GM23338 (cell line): Measurements from ENCODE around the gene MDM4. TPM values are rescaled to one million over a fixed set of nuclear protein-coding genes. Genes with fewer than 3 reads are reported as not detected.

Source experiments
- ATAC-seq: fragments of 200-7000 bp; cut with Tn5 transposase; 3 replicates; pipeline ENCODE4 v1.9.1; 2020
- DNase-seq: peaks from one replicate; pipeline ENCODE4 v3.0.0-alpha.2; 2015; ENCODE audit warnings: low spot score
- H2AFZ ChIP-seq: fragments of 200-600 bp; sonication (generic); 2 replicates; pipeline ENCODE4 v1.8.0; 2016; ENCODE audit warnings: antibody characterized with exemption, mild to moderate bottlenecking, moderate library complexity
- H3F3A ChIP-seq: fragments of 200-600 bp; sonication (generic); replicated peaks from 2 replicates; pipeline ENCODE4 v1.8.0; 2017; ENCODE audit warnings: antibody characterized with exemption, mixed run types, low read depth
- H3K27ac ChIP-seq: fragments of 200-600 bp; sonication (generic); 2 replicates; pipeline ENCODE4 v1.6.1; 2016; ENCODE audit warnings: low read depth
- H3K27me3 ChIP-seq: fragments of 200-600 bp; sonication (generic); 2 replicates; pipeline ENCODE4 v1.8.0; 2016; ENCODE audit warnings: mild to moderate bottlenecking, mixed run types, moderate library complexity; ENCODE audit not compliant: insufficient read depth
- H3K36me3 ChIP-seq: fragments of 200-600 bp; sonication (generic); 2 replicates; pipeline ENCODE4 v1.8.0; 2016; ENCODE audit warnings: mild to moderate bottlenecking; ENCODE audit not compliant: insufficient read depth
- H3K4me1 ChIP-seq: fragments of 200-600 bp; sonication (generic); 2 replicates; pipeline ENCODE4 v1.8.0; 2016; ENCODE audit warnings: mild to moderate bottlenecking, moderate library complexity; ENCODE audit not compliant: insufficient read depth
- H3K4me2 ChIP-seq: fragments of 200-600 bp; sonication (generic); 2 replicates; pipeline ENCODE4 v1.7.1; 2017; ENCODE audit warnings: mixed run types
- H3K4me3 ChIP-seq: fragments of 200-600 bp; sonication (generic); 2 replicates; pipeline ENCODE4 v1.6.1; 2016; ENCODE audit warnings: mixed run types
- H3K79me2 ChIP-seq: fragments of 200-600 bp; sonication (generic); replicated peaks from 2 replicates; pipeline ENCODE4 v1.8.0; 2017; ENCODE audit warnings: mild to moderate bottlenecking; ENCODE audit not compliant: insufficient read depth
- H3K9me2 ChIP-seq: fragments of 200-600 bp; sonication (generic); 2 replicates; pipeline ENCODE4 v1.8.0; 2017; ENCODE audit not compliant: insufficient read depth
- H4K20me1 ChIP-seq: fragments of 200-600 bp; sonication (generic); replicated peaks from 2 replicates; pipeline ENCODE4 v1.8.0; 2017; ENCODE audit warnings: mild to moderate bottlenecking; ENCODE audit not compliant: insufficient read depth
- H3K27ac Mint-ChIP-seq: 2 replicates; pipeline ENCODE4 v1.8.0; 2020; ENCODE audit warnings: inconsistent platforms, mild to moderate bottlenecking, moderate library complexity, mixed read lengths
- H3K27me3 Mint-ChIP-seq: 3 replicates; pipeline ENCODE4 v1.8.0; 2022; ENCODE audit warnings: low read depth, mild to moderate bottlenecking, moderate library complexity, mixed read lengths, inconsistent platforms; ENCODE audit not compliant: insufficient read depth, poor library complexity
- H3K36me3 Mint-ChIP-seq: 3 replicates; pipeline ENCODE4 v1.8.0; 2021; ENCODE audit warnings: low read depth, mild to moderate bottlenecking, inconsistent platforms, moderate library complexity, mixed read lengths
- H3K4me1 Mint-ChIP-seq: 3 replicates; pipeline ENCODE4 v1.8.0; 2020; ENCODE audit warnings: mild to moderate bottlenecking, inconsistent platforms, mixed read lengths
- H3K4me3 Mint-ChIP-seq: 3 replicates; pipeline ENCODE4 v1.8.0; 2021; ENCODE audit warnings: moderate library complexity, mild to moderate bottlenecking, inconsistent platforms, mixed read lengths
- H3K9me3 Mint-ChIP-seq: 3 replicates; pipeline ENCODE4 v1.8.0; 2020; ENCODE audit warnings: moderate library complexity, mild to moderate bottlenecking, inconsistent platforms, mixed read lengths
- EZH2 ChIP-seq: fragments of 200-600 bp; sonication (generic); IDR thresholded peaks from one replicate; pipeline ENCODE4 v1.8.0; 2017; ENCODE audit warnings: antibody characterized with exemption, mild to moderate bottlenecking, low read depth; ENCODE audit not compliant: unreplicated experiment
- STAT1 ChIP-seq: IDR thresholded peaks from one replicate; pipeline ENCODE4 v1.6.1; 2016; ENCODE audit warnings: antibody characterized with exemption; ENCODE audit not compliant: unreplicated experiment
- polyA plus RNA-seq: library from polyadenylated mRNA; unstranded; fragments of >200 nt; fragmentation: Nextera tagmentation; extraction: Ambion mirVana; gene quantifications from 2 replicates; pipeline ENCODE4 v1.2.1, GENCODE V29; 2016
- total RNA-seq: library from RNA; depleted of rRNA; stranded (reverse); fragments of >200 nt; shearing (Covaris generic); gene quantifications from 2 replicates; pipeline ENCODE4 v1.2.3, GENCODE V29; 2014
- TF ChIP-seq, protein P1 (sequence below): fragments of 250-450 bp; sonication (Bioruptor Pico); IDR thresholded peaks from 2 replicates; pipeline ENCODE4 v1.5.0; 2020; ENCODE audit warnings: mild to moderate bottlenecking, moderate library complexity
- TF ChIP-seq, protein P2 (sequence below), 2 experiments: fragments of 200-600 bp in 1 of 2; sonication (generic) in 1 of 2; conservative IDR thresholded peaks; 2 replicates each; pipeline versions ENCODE4 v1.5.1 to v1.6.1; 2016 to 2017; ENCODE audit warnings: antibody characterized with exemption in 2 of 2, low read depth in 2 of 2, mild to moderate bottlenecking in 2 of 2, moderate library complexity in 1 of 2

The MDM4 gene
- total and polyA plus RNA-seq, 2 experiments from 2014 or later, result 24.8 to 56.1 TPM

- Mint-ChIP-seq H3K9me3 (no peaks in the 10 kb centered on the region), H3K27me3 (peaks cover 11% of the 10 kb centered on the region), H3K27ac (no peak overlapping the region), H3K4me1 (peaks cover 38% of the 10 kb centered on the region), H3K36me3 (no peaks in the 10 kb centered on the region; the same call in 2 of the 3 replicates), H3K4me3 (peak overlapping the region; percentile 87)
- H3K27ac ChIP-seq, result peak overlapping the region; percentile 85
- no peaks in the 10 kb centered on the region for H3K36me3 ChIP-seq
- H4K20me1 ChIP-seq, result no peaks in the 10 kb centered on the region; the same call in 1 of the 2 replicates
- TF ChIP-seq, protein P1, sequence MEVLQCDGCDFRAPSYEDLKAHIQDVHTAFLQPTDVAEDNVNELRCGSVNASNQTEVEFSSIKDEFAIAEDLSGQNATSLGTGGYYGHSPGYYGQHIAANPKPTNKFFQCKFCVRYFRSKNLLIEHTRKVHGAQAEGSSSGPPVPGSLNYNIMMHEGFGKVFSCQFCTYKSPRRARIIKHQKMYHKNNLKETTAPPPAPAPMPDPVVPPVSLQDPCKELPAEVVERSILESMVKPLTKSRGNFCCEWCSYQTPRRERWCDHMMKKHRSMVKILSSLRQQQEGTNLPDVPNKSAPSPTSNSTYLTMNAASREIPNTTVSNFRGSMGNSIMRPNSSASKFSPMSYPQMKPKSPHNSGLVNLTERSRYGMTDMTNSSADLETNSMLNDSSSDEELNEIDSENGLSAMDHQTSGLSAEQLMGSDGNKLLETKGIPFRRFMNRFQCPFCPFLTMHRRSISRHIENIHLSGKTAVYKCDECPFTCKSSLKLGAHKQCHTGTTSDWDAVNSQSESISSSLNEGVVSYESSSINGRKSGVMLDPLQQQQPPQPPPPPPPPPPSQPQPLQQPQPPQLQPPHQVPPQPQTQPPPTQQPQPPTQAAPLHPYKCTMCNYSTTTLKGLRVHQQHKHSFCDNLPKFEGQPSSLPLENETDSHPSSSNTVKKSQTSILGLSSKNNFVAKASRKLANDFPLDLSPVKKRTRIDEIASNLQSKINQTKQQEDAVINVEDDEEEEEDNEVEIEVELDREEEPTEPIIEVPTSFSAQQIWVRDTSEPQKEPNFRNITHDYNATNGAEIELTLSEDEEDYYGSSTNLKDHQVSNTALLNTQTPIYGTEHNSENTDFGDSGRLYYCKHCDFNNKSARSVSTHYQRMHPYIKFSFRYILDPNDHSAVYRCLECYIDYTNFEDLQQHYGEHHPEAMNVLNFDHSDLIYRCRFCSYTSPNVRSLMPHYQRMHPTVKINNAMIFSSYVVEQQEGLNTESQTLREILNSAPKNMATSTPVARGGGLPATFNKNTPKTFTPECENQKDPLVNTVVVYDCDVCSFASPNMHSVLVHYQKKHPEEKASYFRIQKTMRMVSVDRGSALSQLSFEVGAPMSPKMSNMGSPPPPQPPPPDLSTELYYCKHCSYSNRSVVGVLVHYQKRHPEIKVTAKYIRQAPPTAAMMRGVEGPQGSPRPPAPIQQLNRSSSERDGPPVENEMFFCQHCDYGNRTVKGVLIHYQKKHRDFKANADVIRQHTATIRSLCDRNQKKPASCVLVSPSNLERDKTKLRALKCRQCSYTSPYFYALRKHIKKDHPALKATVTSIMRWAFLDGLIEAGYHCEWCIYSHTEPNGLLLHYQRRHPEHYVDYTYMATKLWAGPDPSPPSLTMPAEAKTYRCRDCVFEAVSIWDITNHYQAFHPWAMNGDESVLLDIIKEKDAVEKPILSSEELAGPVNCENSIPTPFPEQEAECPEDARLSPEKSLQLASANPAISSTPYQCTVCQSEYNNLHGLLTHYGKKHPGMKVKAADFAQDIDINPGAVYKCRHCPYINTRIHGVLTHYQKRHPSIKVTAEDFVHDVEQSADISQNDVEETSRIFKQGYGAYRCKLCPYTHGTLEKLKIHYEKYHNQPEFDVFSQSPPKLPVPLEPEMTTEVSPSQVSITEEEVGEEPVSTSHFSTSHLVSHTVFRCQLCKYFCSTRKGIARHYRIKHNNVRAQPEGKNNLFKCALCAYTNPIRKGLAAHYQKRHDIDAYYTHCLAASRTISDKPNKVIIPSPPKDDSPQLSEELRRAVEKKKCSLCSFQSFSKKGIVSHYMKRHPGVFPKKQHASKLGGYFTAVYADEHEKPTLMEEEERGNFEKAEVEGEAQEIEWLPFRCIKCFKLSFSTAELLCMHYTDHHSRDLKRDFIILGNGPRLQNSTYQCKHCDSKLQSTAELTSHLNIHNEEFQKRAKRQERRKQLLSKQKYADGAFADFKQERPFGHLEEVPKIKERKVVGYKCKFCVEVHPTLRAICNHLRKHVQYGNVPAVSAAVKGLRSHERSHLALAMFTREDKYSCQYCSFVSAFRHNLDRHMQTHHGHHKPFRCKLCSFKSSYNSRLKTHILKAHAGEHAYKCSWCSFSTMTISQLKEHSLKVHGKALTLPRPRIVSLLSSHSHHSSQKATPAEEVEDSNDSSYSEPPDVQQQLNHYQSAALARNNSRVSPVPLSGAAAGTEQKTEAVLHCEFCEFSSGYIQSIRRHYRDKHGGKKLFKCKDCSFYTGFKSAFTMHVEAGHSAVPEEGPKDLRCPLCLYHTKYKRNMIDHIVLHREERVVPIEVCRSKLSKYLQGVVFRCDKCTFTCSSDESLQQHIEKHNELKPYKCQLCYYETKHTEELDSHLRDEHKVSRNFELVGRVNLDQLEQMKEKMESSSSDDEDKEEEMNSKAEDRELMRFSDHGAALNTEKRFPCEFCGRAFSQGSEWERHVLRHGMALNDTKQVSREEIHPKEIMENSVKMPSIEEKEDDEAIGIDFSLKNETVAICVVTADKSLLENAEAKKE (CRISPR knock-in tag), result no peak
- no peak for TF ChIP-seq EZH2
- TF ChIP-seq STAT1, result no peak
- TF ChIP-seq, protein P2, sequence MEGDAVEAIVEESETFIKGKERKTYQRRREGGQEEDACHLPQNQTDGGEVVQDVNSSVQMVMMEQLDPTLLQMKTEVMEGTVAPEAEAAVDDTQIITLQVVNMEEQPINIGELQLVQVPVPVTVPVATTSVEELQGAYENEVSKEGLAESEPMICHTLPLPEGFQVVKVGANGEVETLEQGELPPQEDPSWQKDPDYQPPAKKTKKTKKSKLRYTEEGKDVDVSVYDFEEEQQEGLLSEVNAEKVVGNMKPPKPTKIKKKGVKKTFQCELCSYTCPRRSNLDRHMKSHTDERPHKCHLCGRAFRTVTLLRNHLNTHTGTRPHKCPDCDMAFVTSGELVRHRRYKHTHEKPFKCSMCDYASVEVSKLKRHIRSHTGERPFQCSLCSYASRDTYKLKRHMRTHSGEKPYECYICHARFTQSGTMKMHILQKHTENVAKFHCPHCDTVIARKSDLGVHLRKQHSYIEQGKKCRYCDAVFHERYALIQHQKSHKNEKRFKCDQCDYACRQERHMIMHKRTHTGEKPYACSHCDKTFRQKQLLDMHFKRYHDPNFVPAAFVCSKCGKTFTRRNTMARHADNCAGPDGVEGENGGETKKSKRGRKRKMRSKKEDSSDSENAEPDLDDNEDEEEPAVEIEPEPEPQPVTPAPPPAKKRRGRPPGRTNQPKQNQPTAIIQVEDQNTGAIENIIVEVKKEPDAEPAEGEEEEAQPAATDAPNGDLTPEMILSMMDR (conservative IDR thresholded peaks at IDR 0.05; ENCODE audit: low read depth in 2 of 2), result no peak
- no peaks in the 10 kb centered on the region; the same call in 1 of the 2 replicates for H3F3A ChIP-seq
- peaks cover 22% of the 10 kb centered on the region for H3K4me1 ChIP-seq
- peak overlapping the region; percentile 100 for H2AFZ ChIP-seq
- H3K9me2 ChIP-seq, result no peaks in the 10 kb centered on the region
- peak overlapping the region; percentile 99 for H3K4me3 ChIP-seq
- ATAC-seq (peak; percentile 4), DNase-seq (peak; percentile 46)
- H3K79me2 ChIP-seq, result peaks cover 30% of the 10 kb centered on the region
- H3K27me3 ChIP-seq, result peaks cover 6% of the 10 kb centered on the region; the same call in 1 of the 2 replicates
- H3K4me2 ChIP-seq, result peak overlapping the region; percentile 82
These were observed 21.0 kb upstream of the MDM4 start for GRCh38 chr1:204495078-204495753.
